Right atrium auricular region (tissue), 2 donors: ENCODE data around the gene RPTN. TPM values are rescaled to one million over a fixed set of nuclear protein-coding genes. Genes with fewer than 3 reads are reported as not detected.

Source experiments
- DNase-seq: peaks from one replicate; pipeline ENCODE4 v3.0.0-alpha.2; 2019; ENCODE audit warnings: low spot score
- H3K27ac ChIP-seq, 2 donors: fragments of 200-600 bp; sonication (generic); 1 replicate in 1 of 2; 2 replicates in 1 of 2; pipeline ENCODE4 v1.5.1; 2016 to 2019
- H3K27me3 ChIP-seq, 2 donors: fragments of 200-600 bp; sonication (generic); one replicate each; pipeline versions ENCODE4 v1.5.1 to v1.6.0; 2017 to 2019
- H3K36me3 ChIP-seq: fragments of 200-600 bp; sonication (generic); one replicate; pipeline ENCODE4 v1.5.1; 2016
- H3K4me1 ChIP-seq, 2 donors: fragments of 200-600 bp; sonication (generic); one replicate each; pipeline versions ENCODE4 v1.5.1 to v1.6.0; 2017 to 2019
- H3K4me3 ChIP-seq, 2 donors: fragments of 200-600 bp; sonication (generic); 1 replicate in 1 of 2; 2 replicates in 1 of 2; pipeline ENCODE4 v1.5.1; 2017 to 2019; ENCODE audit warnings: mild to moderate bottlenecking in 1 of 2, moderate library complexity in 1 of 2
- H3K9me3 ChIP-seq, 2 donors: fragments of 200-600 bp; sonication (generic); one replicate each; pipeline ENCODE4 v1.5.1; 2019
- CTCF ChIP-seq, 2 donors: fragments of 200-600 bp; sonication (generic); IDR thresholded peaks; one replicate each; pipeline ENCODE4 v1.5.1; 2019; ENCODE audit warnings: antibody characterized with exemption in 2 of 2
- total RNA-seq, 2 donors: library from RNA; depleted of rRNA; stranded (reverse); fragments of >200 nt; gene quantifications; one replicate each; pipeline ENCODE4 v1.1.0, GENCODE V29; 2016

RPTN gene
- total RNA-seq, 2 donors from 2014 or later = not detected

GRCh38 chr1:152125834-152126443 is 33.1 kb downstream of the RPTN start:
- no peak for TF ChIP-seq CTCF (IDR thresholded peaks at IDR 0.05)
- no peak overlapping the region for H3K27ac ChIP-seq
- H3K9me3 ChIP-seq = no peaks in the 10 kb centered on the region
- H3K36me3 ChIP-seq = no peaks in the 10 kb centered on the region
- H3K4me1 ChIP-seq = no peaks in the 10 kb centered on the region
- no peak for DNase-seq
- no peaks in the 10 kb centered on the region for H3K27me3 ChIP-seq
- no peak overlapping the region for H3K4me3 ChIP-seq

GRCh38 chr1:152118915-152119314 is 40.1 kb downstream of the RPTN start:
- Histone ChIP-seq H3K4me1 (no peaks in the 10 kb centered on the region), H3K27ac (no peak overlapping the region), H3K27me3 (peaks cover 6 to 8% of the 10 kb centered on the region in 2 donors), H3K4me3 (no peak overlapping the region), H3K9me3 (no peaks in the 10 kb centered on the region), H3K36me3 (no peaks in the 10 kb centered on the region)
- no peak for DNase-seq
- TF ChIP-seq CTCF (IDR thresholded peaks at IDR 0.05) = no peak

- Histone ChIP-seq H3K27me3 (peaks cover 13 to 22% of the 10 kb centered on the region in 2 donors), H3K9me3 (no peaks in the 10 kb centered on the region), H3K4me3 (no peak within 1 kb of the TSS), H3K36me3 (no peaks in the 10 kb centered on the region), H3K27ac (no peak within 1 kb of the TSS), H3K4me1 (peaks cover 0 to 25% of the 10 kb centered on the region in 2 donors)
- TF ChIP-seq CTCF (IDR thresholded peaks at IDR 0.05) = no peak
- no peak for DNase-seq
Observed at GRCh38 chr1:152115344-152115743, 43.7 kb downstream of the RPTN start, which contains the start of gene TCHH. Gene TCHH (minus strand): TSS chr1:152115444. CDS start chr1:152114080, 1,364 bp downstream.

GRCh38 chr1:152112885-152113432 is 46.1 kb downstream of the RPTN start:
- Histone ChIP-seq H3K9me3 (peaks cover 0 to 13% of the 10 kb centered on the region in 2 donors), H3K4me1 (peaks cover 0 to 49% of the 10 kb centered on the region in 2 donors), H3K27ac (no peak overlapping the region), H3K36me3 (no peaks in the 10 kb centered on the region), H3K4me3 (peak overlapping the region in 1 of 2 donors; percentile 50), H3K27me3 (peaks cover 29 to 32% of the 10 kb centered on the region in 2 donors)
- no peak for DNase-seq
- no peak for TF ChIP-seq CTCF (IDR thresholded peaks at IDR 0.05)

GRCh38 chr1:152112101-152112884 is 46.7 kb downstream of the RPTN start:
- Histone ChIP-seq H3K36me3 (no peaks in the 10 kb centered on the region), H3K4me3 (peak overlapping the region; percentile 5 to 50), H3K9me3 (peaks cover 0 to 20% of the 10 kb centered on the region in 2 donors), H3K27ac (no peak overlapping the region), H3K27me3 (peaks cover 36 to 38% of the 10 kb centered on the region in 2 donors), H3K4me1 (peaks cover 0 to 53% of the 10 kb centered on the region in 2 donors)
- no peak for TF ChIP-seq CTCF (IDR thresholded peaks at IDR 0.05)
- DNase-seq = no peak
